Naive thymus-derived CD4-positive, alpha-beta T cell (primary cell): ENCODE data around the gene FDXR. TPM values are rescaled to one million over a fixed set of nuclear protein-coding genes. Genes with fewer than 3 reads are reported as not detected.

ENCODE experiments used
- ATAC-seq: fragments of 150-1000 bp; cut with Tn5 transposase; 2 replicates; pipeline ENCODE4 v1.10.0; 2021; ENCODE audit warnings: mild to moderate bottlenecking, moderate library complexity
- CTCF ChIA-PET: fragments of 350-600 bp; sonication (Branson Sonifier 250); formaldehyde crosslinking; loops from one replicate; lab custom pipeline; 2021; ENCODE audit warnings: antibody characterized with exemption; lab: Charles Lee
- POLR2A ChIA-PET: fragments of 350-600 bp; sonication (Branson Sonifier 250); formaldehyde crosslinking; loops from one replicate; lab custom pipeline; 2021; ENCODE audit warnings: antibody characterized with exemption, inconsistent platforms; lab: Charles Lee
- DNase-seq, 9 donors: peaks; one replicate each; pipeline versions ENCODE4 v3.0.0 to v3.0.0-alpha.2; 2020 to 2022; ENCODE audit warnings: mixed read lengths in 1 of 9
- H3K27ac ChIP-seq: one replicate; pipeline ENCODE4 v1.7.0; 2013; ENCODE audit warnings: mild to moderate bottlenecking, low read depth, low read length, moderate library complexity
- H3K27me3 ChIP-seq, 2 donors: one replicate each; pipeline ENCODE4 v1.7.0; 2013; ENCODE audit warnings: low read length in 2 of 2, mild to moderate bottlenecking in 2 of 2, moderate library complexity in 2 of 2; ENCODE audit not compliant: control insufficient read depth in 2 of 2, insufficient read depth in 2 of 2
- H3K36me3 ChIP-seq, 3 experiments: 1 replicate in 2 of 3; 2 replicates in 1 of 3; pipeline ENCODE4 v1.7.0; 2013; ENCODE audit warnings: low read length in 3 of 3, mild to moderate bottlenecking in 3 of 3, moderate library complexity in 1 of 3; ENCODE audit not compliant: insufficient read depth in 3 of 3, control insufficient read depth in 2 of 3
- H3K4me1 ChIP-seq, 2 donors: one replicate each; pipeline ENCODE4 v1.7.0; 2013; ENCODE audit warnings: low read length in 2 of 2, mild to moderate bottlenecking in 2 of 2, moderate library complexity in 1 of 2; ENCODE audit not compliant: control insufficient read depth in 2 of 2, insufficient read depth in 2 of 2
- H3K4me3 ChIP-seq: 2 replicates; pipeline ENCODE4 v1.7.0; 2013; ENCODE audit warnings: mild to moderate bottlenecking, low read length
- H3K9me3 ChIP-seq, 3 experiments: 1 replicate in 2 of 3; 2 replicates in 1 of 3; pipeline ENCODE4 v1.7.0; 2013; ENCODE audit warnings: low read length in 3 of 3; ENCODE audit not compliant: control insufficient read depth in 2 of 3
- H3K27ac Mint-ChIP-seq, 9 donors: one replicate each; pipeline ENCODE4 v1.8.0; 2020 to 2022; ENCODE audit warnings: mixed read lengths in 9 of 9, mild to moderate bottlenecking in 8 of 9, moderate library complexity in 5 of 9, inconsistent platforms in 2 of 9
- H3K27me3 Mint-ChIP-seq, 5 donors: one replicate each; pipeline ENCODE4 v1.8.0; 2021 to 2022; ENCODE audit warnings: mixed read lengths in 5 of 5, mild to moderate bottlenecking in 1 of 5
- H3K36me3 Mint-ChIP-seq, 5 donors: one replicate each; pipeline ENCODE4 v1.8.0; 2020 to 2022; ENCODE audit warnings: mixed read lengths in 5 of 5, mild to moderate bottlenecking in 3 of 5, inconsistent platforms in 1 of 5
- H3K4me1 Mint-ChIP-seq, 7 donors: one replicate each; pipeline ENCODE4 v1.8.0; 2020 to 2022; ENCODE audit warnings: mixed read lengths in 7 of 7, mild to moderate bottlenecking in 3 of 7, inconsistent platforms in 1 of 7
- H3K4me3 Mint-ChIP-seq, 10 donors: one replicate each; pipeline ENCODE4 v1.8.0; 2020 to 2022; ENCODE audit warnings: mild to moderate bottlenecking in 10 of 10, mixed read lengths in 10 of 10, moderate library complexity in 6 of 10, inconsistent platforms in 2 of 10
- H3K9me3 Mint-ChIP-seq, 11 donors: one replicate each; pipeline ENCODE4 v1.8.0; 2020 to 2022; ENCODE audit warnings: mixed read lengths in 11 of 11, mild to moderate bottlenecking in 4 of 11, inconsistent platforms in 1 of 11, moderate library complexity in 1 of 11
- intact Hi-C, 2 donors: fragments of 100-400 bp; cut with micrococcal nuclease; formaldehyde crosslinking; loops; one replicate each; pipeline ENCODE4 v1.15.1; 2023
- polyA plus RNA-seq, 2 donors: library from polyadenylated mRNA; unstranded; fragments of 300-500 nt; fragmentation: Illumina TruSeq; gene quantifications; one replicate each; pipeline ENCODE4 v1.2.3, GENCODE V29; 2021
- total RNA-seq, 6 experiments: library from RNA in 5 of 6; stranded (reverse) in 5 of 6; gene quantifications; 1 replicate in 5 of 6; 2 replicates in 1 of 6; pipeline ENCODE4 v1.2.3 and lab custom pipeline; 2021 to 2026

FDXR gene, protein sequence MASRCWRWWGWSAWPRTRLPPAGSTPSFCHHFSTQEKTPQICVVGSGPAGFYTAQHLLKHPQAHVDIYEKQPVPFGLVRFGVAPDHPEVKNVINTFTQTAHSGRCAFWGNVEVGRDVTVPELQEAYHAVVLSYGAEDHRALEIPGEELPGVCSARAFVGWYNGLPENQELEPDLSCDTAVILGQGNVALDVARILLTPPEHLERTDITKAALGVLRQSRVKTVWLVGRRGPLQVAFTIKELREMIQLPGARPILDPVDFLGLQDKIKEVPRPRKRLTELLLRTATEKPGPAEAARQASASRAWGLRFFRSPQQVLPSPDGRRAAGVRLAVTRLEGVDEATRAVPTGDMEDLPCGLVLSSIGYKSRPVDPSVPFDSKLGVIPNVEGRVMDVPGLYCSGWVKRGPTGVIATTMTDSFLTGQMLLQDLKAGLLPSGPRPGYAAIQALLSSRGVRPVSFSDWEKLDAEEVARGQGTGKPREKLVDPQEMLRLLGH
- 10 to 100 TPM in 3 of 5 experiments, 1 to 10 TPM in 2; 4.7 to 39.5 (median 11.7) TPM for total RNA-seq
- polyA plus RNA-seq, result 1 to 10 TPM; 5.4 to 6.4 TPM
- total RNA-seq (lab: John Stamatoyannopoulos, UW), result 4.8 reads per million, percentile 23 among the genes with 10 or more reads in this experiment

- peak within 1 kb of the TSS; percentile 91 for H3K27ac ChIP-seq
- Mint-ChIP-seq H3K27me3 (peaks cover 0 to 3% (median 0%) of the 10 kb centered on the region in 5 donors), H3K4me3 (peak within 1 kb of the TSS; percentile 74 to 96 (median 89)), H3K36me3 (peaks cover 0 to 6% (median 0%) of the 10 kb centered on the region in 5 donors), H3K9me3 (peaks cover 0 to 2% (median 0%) of the 10 kb centered on the region in 11 donors), H3K27ac (peak within 1 kb of the TSS; percentile 94 to 99 (median 97)), H3K4me1 (peaks cover 18 to 41% (median 22%) of the 10 kb centered on the region in 7 donors)
- CTCF ChIA-PET, result interaction anchor here (1.0 to 2.4 kb wide), 5 partner anchors 7 to 136 kb away, joined by 3 to 10 read pairs (median 6); partner anchors contain the start of gene RAB37
- intact Hi-C loops, result loop anchor here (1.0 to 5.0 kb wide), 18 partner anchors 7 to 795 kb away; partner anchors contain the start of genes GRB2 (in 2 of the 2), NAT9 (in 2 of the 2), NHERF1 (in 2 of the 2) and GGA3 (in 1 of the 2)
- DNase-seq (no peak), ATAC-seq (no peak)
- H3K27me3 ChIP-seq, result no peaks in the 10 kb centered on the region
- POLR2A ChIA-PET, result interaction anchor here (0.7 to 1.6 kb wide), 9 partner anchors 17 to 398 kb away, joined by 3 to 8 read pairs (median 5); partner anchors contain the start of genes GGA3, MIF4GD and MRPS7
- H3K4me3 ChIP-seq, result peak within 1 kb of the TSS; percentile 87
- H3K4me1 ChIP-seq, result peaks cover 11 to 14% of the 10 kb centered on the region in 2 donors
- H3K9me3 ChIP-seq, result no peaks in the 10 kb centered on the region
- H3K36me3 ChIP-seq, result no peaks in the 10 kb centered on the region
Observed at GRCh38 chr17:74872313-74873036, at the start of gene FDXR. FDXR (minus strand) TSS chr17:74872994; CDS start chr17:74872944, 50 bp downstream.

DNA sequence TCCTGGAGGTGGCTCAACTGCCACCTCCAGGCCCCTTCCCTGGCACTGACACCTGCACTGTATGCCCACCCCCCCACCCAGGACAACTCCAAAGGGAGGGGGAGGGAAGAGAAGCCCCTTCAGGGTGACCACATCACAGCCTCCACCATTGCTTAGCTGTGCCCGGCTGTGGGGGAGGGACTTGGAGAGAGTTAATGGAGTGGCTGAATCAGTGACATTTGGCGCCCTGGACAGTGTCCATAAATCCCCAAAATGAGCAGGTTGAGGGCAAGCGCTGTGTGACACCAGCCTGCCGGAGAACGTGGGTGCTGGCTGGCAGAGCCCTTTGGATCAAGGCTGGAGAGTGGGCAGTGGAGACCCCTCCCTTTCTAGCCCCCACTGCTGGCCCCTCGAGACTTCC, 49.4 kb upstream of the FDXR start:
- no peaks in the 10 kb centered on the region for H3K36me3 ChIP-seq
- H3K27me3 ChIP-seq, result peaks cover 0 to 11% of the 10 kb centered on the region in 2 donors
- intact Hi-C loops, result no loop called here
- POLR2A ChIA-PET, result no interaction called here
- Mint-ChIP-seq H3K27me3 (peaks cover 30 to 62% (median 34%) of the 10 kb centered on the region in 5 donors), H3K36me3 (peaks cover 0 to 3% (median 0%) of the 10 kb centered on the region in 5 donors), H3K9me3 (no peaks in the 10 kb centered on the region), H3K4me1 (peaks cover 2 to 21% (median 6%) of the 10 kb centered on the region in 7 donors), H3K4me3 (peak overlapping the region in 5 of 10 donors; percentile 55 to 76 (median 62)), H3K27ac (no peak overlapping the region)
- H3K4me1 ChIP-seq, result peaks cover 3 to 12% of the 10 kb centered on the region in 2 donors
- DNase-seq (no peak), ATAC-seq (no peak)
- no peak overlapping the region for H3K4me3 ChIP-seq
- no peaks in the 10 kb centered on the region for H3K9me3 ChIP-seq
- H3K27ac ChIP-seq, result no peak overlapping the region
- CTCF ChIA-PET, result interaction anchor here (1.1 to 1.3 kb wide), 2 partner anchors 36 to 279 kb away, joined by 3 read pairs; no protein-coding TSS in a partner anchor

- Mint-ChIP-seq H3K36me3 (peaks cover 0 to 3% (median 0%) of the 10 kb centered on the region in 5 donors), H3K4me1 (peaks cover 2 to 21% (median 6%) of the 10 kb centered on the region in 7 donors), H3K4me3 (no peak overlapping the region), H3K27me3 (peaks cover 31 to 58% (median 36%) of the 10 kb centered on the region in 5 donors), H3K9me3 (no peaks in the 10 kb centered on the region), H3K27ac (no peak overlapping the region)
- ATAC-seq, result no peak
- no peaks in the 10 kb centered on the region for H3K9me3 ChIP-seq
- DNase-seq, result no peak
- POLR2A ChIA-PET, result no interaction called here
- no peak overlapping the region for H3K4me3 ChIP-seq
- CTCF ChIA-PET, result interaction anchor here (1.3 kb wide), 1 partner anchor 36 kb away, joined by 3 read pairs; no protein-coding TSS in a partner anchor
- peaks cover 3 to 12% of the 10 kb centered on the region in 2 donors for H3K4me1 ChIP-seq
- intact Hi-C loops, result no loop called here
- peaks cover 0 to 11% of the 10 kb centered on the region in 2 donors for H3K27me3 ChIP-seq
- H3K27ac ChIP-seq, result no peak overlapping the region
- no peaks in the 10 kb centered on the region for H3K36me3 ChIP-seq
Observed at GRCh38 chr17:74921769-74922168, 49.0 kb upstream of the FDXR start.

- H3K9me3 ChIP-seq, result no peaks in the 10 kb centered on the region
- H3K4me1 ChIP-seq, result peaks cover 3 to 12% of the 10 kb centered on the region in 2 donors
- peaks cover 28 to 52% (median 33%) of the 10 kb centered on the region in 5 donors for H3K27me3 Mint-ChIP-seq
- H3K27ac Mint-ChIP-seq, result no peak overlapping the region
- DNase-seq (no peak), ATAC-seq (no peak)
- ChIA-PET CTCF (interaction anchor here (1.3 kb wide), 1 partner anchor 37 kb away, joined by 3 read pairs; no protein-coding TSS in a partner anchor), POLR2A (no interaction called here)
- no peak overlapping the region for H3K4me3 ChIP-seq
- intact Hi-C loops, result no loop called here
- no peak overlapping the region for H3K4me3 Mint-ChIP-seq
- H3K36me3 ChIP-seq, result no peaks in the 10 kb centered on the region
- peaks cover 0 to 1% (median 0%) of the 10 kb centered on the region in 5 donors for H3K36me3 Mint-ChIP-seq
- H3K9me3 Mint-ChIP-seq, result no peaks in the 10 kb centered on the region
- peaks cover 2 to 21% (median 6%) of the 10 kb centered on the region in 7 donors for H3K4me1 Mint-ChIP-seq
- no peak overlapping the region for H3K27ac ChIP-seq
- H3K27me3 ChIP-seq, result peaks cover 0 to 11% of the 10 kb centered on the region in 2 donors
Observed at GRCh38 chr17:74921026-74921681, 48.4 kb upstream of the FDXR start.

GRCh38 chr17:74920642-74921025, 47.8 kb upstream of the FDXR start:
- Mint-ChIP-seq H3K27me3 (peaks cover 23 to 49% (median 33%) of the 10 kb centered on the region in 5 donors), H3K9me3 (no peaks in the 10 kb centered on the region), H3K4me1 (peaks cover 2 to 21% (median 6%) of the 10 kb centered on the region in 7 donors), H3K27ac (no peak overlapping the region), H3K36me3 (no peaks in the 10 kb centered on the region), H3K4me3 (no peak overlapping the region)
- Histone ChIP-seq H3K9me3 (no peaks in the 10 kb centered on the region), H3K4me1 (peaks cover 3 to 12% of the 10 kb centered on the region in 2 donors), H3K27ac (no peak overlapping the region), H3K27me3 (peaks cover 0 to 11% of the 10 kb centered on the region in 2 donors), H3K36me3 (no peaks in the 10 kb centered on the region), H3K4me3 (no peak overlapping the region)
- ATAC-seq (no peak), DNase-seq (no peak)
- intact Hi-C loops, result no loop called here
- POLR2A ChIA-PET, result no interaction called here
- CTCF ChIA-PET, result no interaction called here

GRCh38 chr17:74920306-74920620, 47.5 kb upstream of the FDXR start:
- intact Hi-C loops, result no loop called here
- H3K27ac Mint-ChIP-seq, result no peak overlapping the region
- H3K4me1 Mint-ChIP-seq, result peaks cover 2 to 21% (median 6%) of the 10 kb centered on the region in 7 donors
- H3K27me3 Mint-ChIP-seq, result peaks cover 19 to 46% (median 29%) of the 10 kb centered on the region in 5 donors
- Histone ChIP-seq H3K4me1 (peaks cover 3 to 12% of the 10 kb centered on the region in 2 donors), H3K36me3 (no peaks in the 10 kb centered on the region), H3K9me3 (no peaks in the 10 kb centered on the region), H3K27me3 (peaks cover 0 to 10% of the 10 kb centered on the region in 2 donors), H3K4me3 (no peak overlapping the region), H3K27ac (no peak overlapping the region)
- ChIA-PET CTCF (no interaction called here), POLR2A (no interaction called here)
- no peaks in the 10 kb centered on the region for H3K9me3 Mint-ChIP-seq
- ATAC-seq (no peak), DNase-seq (no peak)
- no peak overlapping the region for H3K4me3 Mint-ChIP-seq
- H3K36me3 Mint-ChIP-seq, result no peaks in the 10 kb centered on the region
